Adrenal gland (tissue), 5 donors: ENCODE measurements around the gene RPL26.
"Not testable (repeated sequence)": the region's sequence is repeated elsewhere in the genome, so short reads cannot be mapped to it uniquely, and the experiment has no call there.

ENCODE experiments used
- CTCF ChIP-seq, 6 experiments: fragments of 450-650 bp in 4 of 6; fragments of 200-600 bp in 2 of 6; sonication (generic) in 1 of 6; IDR thresholded peaks; 1 replicate in 5 of 6; 2 replicates in 1 of 6; pipeline versions ENCODE4 v1.5.1 to v1.8.0; 2016 to 2021; ENCODE audit warnings: antibody characterized with exemption in 6 of 6, mild to moderate bottlenecking in 2 of 6, moderate library complexity in 1 of 6
- POLR2A ChIP-seq, 2 donors: fragments of 450-650 bp; IDR thresholded peaks; one replicate each; pipeline ENCODE4 v1.6.1; 2017; ENCODE audit warnings: antibody characterized with exemption in 2 of 2, mild to moderate bottlenecking in 2 of 2, moderate library complexity in 1 of 2
- donor health status: DM: no; HTN: no; CAD: no.

- not testable (repeated sequence) for TF ChIP-seq POLR2A, CTCF (IDR thresholded peaks at IDR 0.05)
These were observed 4.9 kb downstream of the RPL26 start for GRCh38 chr17:8378117-8378516.
